HepG2 (cell line): ENCODE results near the gene NIFK. TPM values are rescaled to one million over a fixed set of nuclear protein-coding genes. Genes with fewer than 3 reads are reported as not detected.

ENCODE experiments used
- FOXM1 ChIP-seq: sonication (generic); formaldehyde crosslinking; IDR thresholded peaks from 2 replicates; pipeline ENCODE4 v1.5.0; 2020; ENCODE audit warnings: missing genetic modification reagents
- GTF2F1 ChIP-seq: fragments of 150-350 bp; IDR thresholded peaks from 2 replicates; pipeline ENCODE4 v1.6.1; 2014; ENCODE audit warnings: low read length
- HCFC1 ChIP-seq: fragments of 150-350 bp; IDR thresholded peaks from 2 replicates; pipeline ENCODE4 v1.6.1; 2014; ENCODE audit warnings: low read depth, low read length
- HES4 ChIP-seq: sonication (generic); formaldehyde crosslinking; IDR thresholded peaks from 2 replicates; pipeline ENCODE4 v1.9.0; 2021; ENCODE audit warnings: mild to moderate bottlenecking, missing genetic modification reagents, borderline replicate concordance
- HMG20B ChIP-seq: conservative IDR thresholded peaks from 2 replicates; pipeline ENCODE4 v1.6.1; 2016; ENCODE audit warnings: missing genetic modification reagents, missing compliant biosample characterization
- ISL2 ChIP-seq: sonication (generic); formaldehyde crosslinking; IDR thresholded peaks from 2 replicates; pipeline ENCODE4 v1.5.0; 2020; ENCODE audit warnings: missing genetic modification reagents
- MXI1 ChIP-seq: IDR thresholded peaks from 3 replicates; pipeline ENCODE4 v1.6.1; 2012; ENCODE audit warnings: low read depth, low read length, inconsistent platforms, borderline replicate concordance
- NFKB2 ChIP-seq: sonication (generic); formaldehyde crosslinking; IDR thresholded peaks from 2 replicates; pipeline ENCODE4 v1.4.0; 2020; ENCODE audit warnings: missing genetic modification reagents, borderline replicate concordance
- ONECUT2 ChIP-seq: sonication (generic); formaldehyde crosslinking; IDR thresholded peaks from 2 replicates; pipeline ENCODE4 v1.4.0; 2020; ENCODE audit warnings: missing genetic modification reagents
- POLR2AphosphoS5 ChIP-seq: IDR thresholded peaks from 2 replicates; pipeline ENCODE4 v1.6.1; 2012; ENCODE audit warnings: low read depth, low read length
- SPEN ChIP-seq: sonication (generic); formaldehyde crosslinking; IDR thresholded peaks from 2 replicates; pipeline ENCODE4 v1.5.1; 2020; ENCODE audit warnings: low read depth, mild to moderate bottlenecking, missing genetic modification reagents
- TBX2 ChIP-seq: sonication (generic); formaldehyde crosslinking; IDR thresholded peaks from 2 replicates; pipeline ENCODE4 v1.5.0; 2020; ENCODE audit warnings: missing genetic modification reagents, mild to moderate bottlenecking, borderline replicate concordance
- YEATS4 ChIP-seq: sonication (generic); formaldehyde crosslinking; IDR thresholded peaks from 2 replicates; pipeline ENCODE4 v1.4.0; 2020; ENCODE audit warnings: missing genetic modification reagents, borderline replicate concordance
- ZBTB1 ChIP-seq: sonication (generic); formaldehyde crosslinking; IDR thresholded peaks from 2 replicates; pipeline ENCODE4 v1.4.0; 2020; ENCODE audit warnings: missing genetic modification reagents, borderline replicate concordance
- ZBTB10 ChIP-seq: sonication (generic); formaldehyde crosslinking; IDR thresholded peaks from 2 replicates; pipeline ENCODE4 v1.4.0; 2020; ENCODE audit warnings: missing genetic modification reagents, borderline replicate concordance
- ZBTB8A ChIP-seq: sonication (generic); formaldehyde crosslinking; IDR thresholded peaks from 2 replicates; pipeline ENCODE4 v1.4.0; 2020; ENCODE audit warnings: mild to moderate bottlenecking, low read depth, missing genetic modification reagents, borderline replicate concordance
- ZNF275 ChIP-seq: sonication (generic); formaldehyde crosslinking; IDR thresholded peaks from 2 replicates; pipeline ENCODE4 v1.8.0; 2022; ENCODE audit warnings: missing genetic modification reagents, mild to moderate bottlenecking, inconsistent platforms, borderline replicate concordance
- ZNF431 ChIP-seq: sonication (generic); formaldehyde crosslinking; IDR thresholded peaks from 2 replicates; pipeline ENCODE4 v1.9.0; 2022; ENCODE audit warnings: missing genetic modification reagents, low read depth, mild to moderate bottlenecking, borderline replicate concordance
- ZNF432 ChIP-seq: sonication (generic); formaldehyde crosslinking; IDR thresholded peaks from 2 replicates; pipeline ENCODE4 v1.5.0; 2020; ENCODE audit warnings: missing genetic modification reagents, mild to moderate bottlenecking, borderline replicate concordance
- ZNF619 ChIP-seq: sonication (generic); formaldehyde crosslinking; IDR thresholded peaks from 2 replicates; pipeline ENCODE4 v1.4.0; 2020; ENCODE audit warnings: mild to moderate bottlenecking, missing genetic modification reagents
- ZNF777 ChIP-seq: sonication (generic); formaldehyde crosslinking; IDR thresholded peaks from 2 replicates; pipeline ENCODE4 v1.4.0; 2020; ENCODE audit warnings: missing genetic modification reagents
- ZNF83 ChIP-seq: sonication (generic); formaldehyde crosslinking; IDR thresholded peaks from 2 replicates; pipeline ENCODE4 v1.4.0; 2020; ENCODE audit warnings: missing genetic modification reagents, mild to moderate bottlenecking, borderline replicate concordance
- ZSCAN21 ChIP-seq: sonication (generic); formaldehyde crosslinking; IDR thresholded peaks from 2 replicates; pipeline ENCODE4 v1.8.0; 2022; ENCODE audit warnings: mild to moderate bottlenecking, missing genetic modification reagents, moderate library complexity, borderline replicate concordance
- polyA plus RNA-seq, 8 experiments: library from polyadenylated mRNA; depleted of rRNA in 3 of 8; stranded (reverse) in 7 of 8; unstranded in 1 of 8; fragments of >200 nt; fragmentation: Illumina TruSeq in 4 of 8; extraction: Trizol in 4 of 8; gene quantifications; 2 replicates each; pipeline versions ENCODE4 v1.2.1 to v1.2.3, GENCODE V29; 2011 to 2016; ENCODE audit warnings: low read depth in 4 of 8, missing spikeins in 1 of 8, mixed read lengths in 1 of 8; ENCODE audit not compliant: insufficient read depth in 1 of 8
- total RNA-seq, 5 experiments: library from RNA; depleted of rRNA; stranded (reverse); fragments of >200 nt; fragmentation: Illumina TruSeq; extraction: Trizol; gene quantifications; 2 replicates each; pipeline ENCODE4 v1.2.3, GENCODE V29; 2016; ENCODE audit warnings: low read depth in 1 of 5
- TF ChIP-seq, protein P1 (sequence below): sonication (generic); formaldehyde crosslinking; IDR thresholded peaks from 2 replicates; pipeline ENCODE4 v1.8.1; 2023; ENCODE audit warnings: mild to moderate bottlenecking, missing genetic modification reagents, borderline replicate concordance
- TF ChIP-seq, protein P2 (sequence below): sonication (generic); formaldehyde crosslinking; IDR thresholded peaks from 2 replicates; pipeline ENCODE4 v1.5.0; 2020; ENCODE audit warnings: missing genetic modification reagents

The NIFK gene
- total and polyA plus RNA-seq, 2 of the 13 experiments (the other 11 are each of a cell fraction or from before 2014, with no cell fraction given) = 19.6 to 105 TPM

DNA sequence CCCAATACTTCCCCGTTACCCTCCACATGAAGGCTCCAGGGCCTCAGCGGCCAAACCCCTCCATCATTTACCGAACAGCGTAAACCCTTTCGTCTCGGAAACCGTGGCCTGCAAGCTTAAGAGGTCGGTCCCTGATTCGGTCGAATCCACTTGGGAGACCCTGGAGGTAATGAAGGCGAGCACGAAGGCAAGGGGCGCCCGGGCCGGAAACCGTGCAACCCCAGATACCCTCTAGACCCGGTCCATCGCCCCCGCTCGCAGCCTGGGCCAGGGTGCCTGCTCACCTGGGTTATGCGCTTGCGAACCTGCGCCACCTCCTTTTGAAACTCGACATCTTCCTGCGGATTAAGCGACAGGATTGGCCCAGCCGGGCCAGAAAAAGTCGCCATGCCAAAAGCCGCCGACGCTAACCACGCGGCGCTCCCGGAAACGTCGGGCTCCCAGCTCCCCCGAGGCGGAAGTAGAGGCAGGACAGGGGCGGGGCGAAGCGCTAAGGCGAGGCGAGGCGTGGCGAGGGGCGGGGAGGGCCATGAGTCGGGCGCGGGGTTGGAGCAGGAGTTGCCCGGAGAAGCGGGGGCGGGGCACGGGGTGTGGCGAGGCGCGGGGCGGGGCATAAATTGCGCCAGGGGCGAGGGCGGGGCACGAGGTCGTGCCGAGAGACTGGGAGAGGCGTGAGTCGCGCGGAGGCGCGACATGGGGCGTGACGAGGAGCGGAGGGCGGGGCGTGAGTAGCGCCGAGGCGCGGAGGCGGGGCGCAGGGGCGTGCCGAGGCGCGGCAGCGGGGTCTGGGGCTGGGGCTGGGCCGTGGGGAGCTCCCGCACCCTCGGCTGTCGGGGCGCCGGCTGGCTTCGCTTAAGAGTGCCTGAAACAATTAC lies at the start of gene NIFK (continued):
- TF ChIP-seq MXI1 (peak; percentile 99), POLR2AphosphoS5 (peak; percentile 92), ZBTB10 (CRISPR knock-in tag) (peak; percentile 82; the same call in 1 of the 2 replicates), YEATS4 (CRISPR knock-in tag) (peak; percentile 99), ZNF619 (CRISPR knock-in tag) (peak; percentile 74; the same call in 1 of the 2 replicates), ONECUT2 (CRISPR knock-in tag) (0 out of 2 replicates have a peak, but pooled peaks have one; percentile 56), ZNF275 (peak; percentile 82; the same call in 1 of the 2 replicates), ZNF432 (CRISPR knock-in tag) (no peak), ZNF777 (peak; percentile 68), HCFC1 (peak; percentile 46; the same call in 1 of the 2 replicates), SPEN (CRISPR knock-in tag) (peak; percentile 69), GTF2F1 (no peak), ZNF431 (no peak), FOXM1 (CRISPR knock-in tag) (no peak), NFKB2 (CRISPR knock-in tag) (peak; percentile 84; the same call in 1 of the 2 replicates), ZBTB1 (CRISPR knock-in tag) (no peak), HMG20B (CRISPR knock-in tag) (no peak), TBX2 (CRISPR knock-in tag) (peak; percentile 87), ZBTB8A (CRISPR knock-in tag) (peak; percentile 74), ZSCAN21 (CRISPR knock-in tag) (peak; percentile 58), HES4 (CRISPR knock-in tag) (peak; percentile 40; the same call in 1 of the 2 replicates), ZNF83 (CRISPR knock-in tag) (no peak), ISL2 (CRISPR knock-in tag) (peak; percentile 78; the same call in 1 of the 2 replicates)
- TF ChIP-seq, protein P1, sequence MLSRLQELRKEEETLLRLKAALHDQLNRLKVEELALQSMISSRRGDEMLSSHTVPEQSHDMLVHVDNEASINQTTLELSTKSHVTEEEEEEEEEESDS (CRISPR knock-in tag) = no peak
- TF ChIP-seq, protein P2, sequence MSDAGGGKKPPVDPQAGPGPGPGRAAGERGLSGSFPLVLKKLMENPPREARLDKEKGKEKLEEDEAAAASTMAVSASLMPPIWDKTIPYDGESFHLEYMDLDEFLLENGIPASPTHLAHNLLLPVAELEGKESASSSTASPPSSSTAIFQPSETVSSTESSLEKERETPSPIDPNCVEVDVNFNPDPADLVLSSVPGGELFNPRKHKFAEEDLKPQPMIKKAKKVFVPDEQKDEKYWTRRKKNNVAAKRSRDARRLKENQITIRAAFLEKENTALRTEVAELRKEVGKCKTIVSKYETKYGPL (CRISPR knock-in tag) = peak; percentile 79; the same call in 1 of the 2 replicates
